CD4-positive, alpha-beta T cell (primary cell): ENCODE results near the gene CEP70. TPM values are rescaled to one million over a fixed set of nuclear protein-coding genes. Genes with fewer than 3 reads are reported as not detected.

Experiments
- ATAC-seq: fragments of 200-7000 bp; cut with Tn5 transposase; one replicate; pipeline ENCODE4 v1.10.0; 2022; ENCODE audit warnings: mild to moderate bottlenecking; ENCODE audit not compliant: poor library complexity
- CTCF ChIA-PET: fragments of 350-600 bp; sonication (Branson Sonifier 250); formaldehyde crosslinking; loops from one replicate; lab custom pipeline; 2021; ENCODE audit warnings: antibody characterized with exemption, inconsistent platforms; lab: Charles Lee
- POLR2A ChIA-PET: fragments of 350-600 bp; sonication (Branson Sonifier 250); formaldehyde crosslinking; loops from one replicate; lab custom pipeline; 2021; ENCODE audit warnings: antibody characterized with exemption, inconsistent platforms; lab: Charles Lee
- DNase-seq, 14 experiments: peaks; one replicate each; pipeline ENCODE4 v3.0.0-alpha.2; 2013 to 2020; ENCODE audit warnings: mixed read lengths in 2 of 14
- H3K27ac ChIP-seq, 2 donors: one replicate each; pipeline versions ENCODE4 v1.5.1 to v1.7.0; 2013; ENCODE audit warnings: low read length in 2 of 2, low read depth in 1 of 2, mild to moderate bottlenecking in 1 of 2
- H3K27me3 ChIP-seq, 2 experiments: 1 replicate in 1 of 2; 2 replicates in 1 of 2; pipeline versions ENCODE4 v1.6.1 to v1.7.0; 2013; ENCODE audit warnings: low read length in 2 of 2, control low read depth in 1 of 2, mild to moderate bottlenecking in 1 of 2, moderate library complexity in 1 of 2; ENCODE audit not compliant: insufficient read depth in 2 of 2, control insufficient read depth in 1 of 2
- H3K36me3 ChIP-seq: one replicate; pipeline ENCODE4 v1.6.1; 2013; ENCODE audit warnings: low read length, control low read depth; ENCODE audit not compliant: insufficient read depth
- H3K4me1 ChIP-seq: one replicate; pipeline ENCODE4 v1.6.1; 2013; ENCODE audit warnings: low read length, control low read depth; ENCODE audit not compliant: insufficient read depth
- H3K4me3 ChIP-seq: one replicate; pipeline ENCODE4 v1.5.1; 2013; ENCODE audit warnings: mild to moderate bottlenecking, low read length, moderate library complexity
- H3K9me3 ChIP-seq, 2 experiments: 1 replicate in 1 of 2; 2 replicates in 1 of 2; pipeline versions ENCODE4 v1.6.1 to v1.7.0; 2013; ENCODE audit warnings: low read length in 2 of 2, mild to moderate bottlenecking in 2 of 2, control low read depth in 1 of 2, moderate library complexity in 1 of 2; ENCODE audit not compliant: control insufficient read depth in 1 of 2, insufficient read depth in 1 of 2
- H3K27ac Mint-ChIP-seq: one replicate; pipeline ENCODE4 v1.8.0; 2020; ENCODE audit warnings: mixed read lengths
- H3K27me3 Mint-ChIP-seq: one replicate; pipeline ENCODE4 v1.8.0; 2021; ENCODE audit warnings: mixed read lengths
- H3K36me3 Mint-ChIP-seq: one replicate; pipeline ENCODE4 v1.8.0; 2021; ENCODE audit warnings: low read depth, mixed read lengths
- H3K4me1 Mint-ChIP-seq: one replicate; pipeline ENCODE4 v1.8.0; 2021; ENCODE audit warnings: low read depth, mixed read lengths
- H3K4me3 Mint-ChIP-seq: one replicate; pipeline ENCODE4 v1.8.0; 2020; ENCODE audit warnings: mild to moderate bottlenecking, mixed read lengths
- H3K9me3 Mint-ChIP-seq: one replicate; pipeline ENCODE4 v1.8.0; 2020; ENCODE audit warnings: mixed read lengths
- intact Hi-C, 2 experiments: fragments of 100-400 bp; cut with DNase I in 1 of 2; cut with micrococcal nuclease in 1 of 2; formaldehyde crosslinking; loops; one replicate each; pipeline versions ENCODE4 v1.15.1 to v1.9.0; 2023 to 2025; cut with DNase I, micrococcal nuclease
- total RNA-seq, 174 experiments: library from RNA in 2 of 174; stranded (reverse) in 2 of 174; gene quantifications; one replicate each; pipeline ENCODE4 v1.2.3 and lab custom pipeline; 2021 to 2026
- TF ChIP-seq, protein P1 (sequence below): fragments of 200-600 bp; IDR thresholded peaks from one replicate; pipeline ENCODE4 v1.8.0; 2022; ENCODE audit warnings: antibody characterized with exemption, mild to moderate bottlenecking

The CEP70 gene
- total RNA-seq, 2 experiments from 2014 or later: 21.5 to 23.0 TPM

GRCh38 chr3:138547342-138547975 lies 46.6 kb downstream of the CEP70 start:
- Mint-ChIP-seq H3K27me3 (no peaks in the 10 kb centered on the region), H3K9me3 (peaks cover 25% of the 10 kb centered on the region), H3K4me3 (no peak overlapping the region), H3K4me1 (no peaks in the 10 kb centered on the region), H3K27ac (no peak overlapping the region), H3K36me3 (peaks cover 98% of the 10 kb centered on the region)
- POLR2A ChIA-PET: no interaction called here
- DNase-seq: no peak
- no peak for ATAC-seq
- intact Hi-C loops: no loop called here
- CTCF ChIA-PET: no interaction called here
- Histone ChIP-seq H3K4me1 (no peaks in the 10 kb centered on the region), H3K27me3 (no peaks in the 10 kb centered on the region), H3K27ac (no peak overlapping the region), H3K36me3 (peaks cover 32% of the 10 kb centered on the region), H3K9me3 (peaks cover 35 to 41% of the 10 kb centered on the region in 2 experiments), H3K4me3 (no peak overlapping the region)
- TF ChIP-seq, protein P1, sequence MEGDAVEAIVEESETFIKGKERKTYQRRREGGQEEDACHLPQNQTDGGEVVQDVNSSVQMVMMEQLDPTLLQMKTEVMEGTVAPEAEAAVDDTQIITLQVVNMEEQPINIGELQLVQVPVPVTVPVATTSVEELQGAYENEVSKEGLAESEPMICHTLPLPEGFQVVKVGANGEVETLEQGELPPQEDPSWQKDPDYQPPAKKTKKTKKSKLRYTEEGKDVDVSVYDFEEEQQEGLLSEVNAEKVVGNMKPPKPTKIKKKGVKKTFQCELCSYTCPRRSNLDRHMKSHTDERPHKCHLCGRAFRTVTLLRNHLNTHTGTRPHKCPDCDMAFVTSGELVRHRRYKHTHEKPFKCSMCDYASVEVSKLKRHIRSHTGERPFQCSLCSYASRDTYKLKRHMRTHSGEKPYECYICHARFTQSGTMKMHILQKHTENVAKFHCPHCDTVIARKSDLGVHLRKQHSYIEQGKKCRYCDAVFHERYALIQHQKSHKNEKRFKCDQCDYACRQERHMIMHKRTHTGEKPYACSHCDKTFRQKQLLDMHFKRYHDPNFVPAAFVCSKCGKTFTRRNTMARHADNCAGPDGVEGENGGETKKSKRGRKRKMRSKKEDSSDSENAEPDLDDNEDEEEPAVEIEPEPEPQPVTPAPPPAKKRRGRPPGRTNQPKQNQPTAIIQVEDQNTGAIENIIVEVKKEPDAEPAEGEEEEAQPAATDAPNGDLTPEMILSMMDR: no peak

DNA sequence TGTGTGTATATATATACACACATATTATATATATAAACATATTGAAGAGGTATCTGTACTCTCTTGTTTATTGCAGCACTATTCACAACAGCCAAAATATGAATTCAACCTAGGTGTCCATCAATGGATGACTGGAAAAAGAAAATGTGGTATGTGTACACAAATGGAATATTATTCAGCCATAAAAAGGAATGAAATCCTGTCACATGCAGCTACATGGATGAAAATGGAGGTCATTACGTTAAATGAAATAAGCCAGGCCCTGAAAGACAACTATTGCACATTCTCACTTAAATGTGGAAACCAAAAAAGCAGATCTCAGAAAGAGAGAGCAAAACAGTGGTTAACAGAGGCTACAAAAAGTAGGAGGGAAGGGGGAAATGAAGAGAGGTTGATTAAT lies 49.5 kb downstream of the CEP70 start:
- Mint-ChIP-seq H3K4me1 (no peaks in the 10 kb centered on the region), H3K36me3 (peaks cover 98% of the 10 kb centered on the region), H3K27me3 (no peaks in the 10 kb centered on the region), H3K27ac (no peak overlapping the region), H3K4me3 (no peak overlapping the region), H3K9me3 (peaks cover 29% of the 10 kb centered on the region)
- ATAC-seq: no peak
- H3K4me1 ChIP-seq: no peaks in the 10 kb centered on the region
- H3K27ac ChIP-seq: no peak overlapping the region
- intact Hi-C loops: no loop called here
- H3K9me3 ChIP-seq: peaks cover 47 to 55% of the 10 kb centered on the region in 2 experiments
- no peak for DNase-seq
- peaks cover 34% of the 10 kb centered on the region for H3K36me3 ChIP-seq
- CTCF ChIA-PET: no interaction called here
- TF ChIP-seq, protein P1: no peak
- no peak overlapping the region for H3K4me3 ChIP-seq
- no peaks in the 10 kb centered on the region for H3K27me3 ChIP-seq
- POLR2A ChIA-PET: no interaction called here

- CTCF ChIA-PET: no interaction called here
- intact Hi-C loops: no loop called here
- ATAC-seq: no peak
- H3K4me3 Mint-ChIP-seq: no peak overlapping the region
- H3K36me3 ChIP-seq: peaks cover 22% of the 10 kb centered on the region
- H3K4me1 ChIP-seq: no peaks in the 10 kb centered on the region
- H3K27me3 Mint-ChIP-seq: no peaks in the 10 kb centered on the region
- no peak overlapping the region for H3K27ac Mint-ChIP-seq
- no peak overlapping the region for H3K4me3 ChIP-seq
- TF ChIP-seq, protein P1: no peak
- H3K9me3 Mint-ChIP-seq: peaks cover 28% of the 10 kb centered on the region
- H3K4me1 Mint-ChIP-seq: no peaks in the 10 kb centered on the region
- no peak overlapping the region for H3K27ac ChIP-seq
- POLR2A ChIA-PET: no interaction called here
- no peaks in the 10 kb centered on the region for H3K27me3 ChIP-seq
- peaks cover 98% of the 10 kb centered on the region for H3K36me3 Mint-ChIP-seq
- no peak for DNase-seq
- H3K9me3 ChIP-seq: peaks cover 43 to 54% of the 10 kb centered on the region in 2 experiments
Observed at GRCh38 chr3:138542977-138543376, 51.1 kb downstream of the CEP70 start.
